ENCODE measurements around the gene PRKG2.
"Not testable (repeated sequence)": the region's sequence is repeated elsewhere in the genome, so short reads cannot be mapped to it uniquely, and the experiment has no call there.

PRKG2 gene, protein sequence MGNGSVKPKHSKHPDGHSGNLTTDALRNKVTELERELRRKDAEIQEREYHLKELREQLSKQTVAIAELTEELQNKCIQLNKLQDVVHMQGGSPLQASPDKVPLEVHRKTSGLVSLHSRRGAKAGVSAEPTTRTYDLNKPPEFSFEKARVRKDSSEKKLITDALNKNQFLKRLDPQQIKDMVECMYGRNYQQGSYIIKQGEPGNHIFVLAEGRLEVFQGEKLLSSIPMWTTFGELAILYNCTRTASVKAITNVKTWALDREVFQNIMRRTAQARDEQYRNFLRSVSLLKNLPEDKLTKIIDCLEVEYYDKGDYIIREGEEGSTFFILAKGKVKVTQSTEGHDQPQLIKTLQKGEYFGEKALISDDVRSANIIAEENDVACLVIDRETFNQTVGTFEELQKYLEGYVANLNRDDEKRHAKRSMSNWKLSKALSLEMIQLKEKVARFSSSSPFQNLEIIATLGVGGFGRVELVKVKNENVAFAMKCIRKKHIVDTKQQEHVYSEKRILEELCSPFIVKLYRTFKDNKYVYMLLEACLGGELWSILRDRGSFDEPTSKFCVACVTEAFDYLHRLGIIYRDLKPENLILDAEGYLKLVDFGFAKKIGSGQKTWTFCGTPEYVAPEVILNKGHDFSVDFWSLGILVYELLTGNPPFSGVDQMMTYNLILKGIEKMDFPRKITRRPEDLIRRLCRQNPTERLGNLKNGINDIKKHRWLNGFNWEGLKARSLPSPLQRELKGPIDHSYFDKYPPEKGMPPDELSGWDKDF

DNA sequence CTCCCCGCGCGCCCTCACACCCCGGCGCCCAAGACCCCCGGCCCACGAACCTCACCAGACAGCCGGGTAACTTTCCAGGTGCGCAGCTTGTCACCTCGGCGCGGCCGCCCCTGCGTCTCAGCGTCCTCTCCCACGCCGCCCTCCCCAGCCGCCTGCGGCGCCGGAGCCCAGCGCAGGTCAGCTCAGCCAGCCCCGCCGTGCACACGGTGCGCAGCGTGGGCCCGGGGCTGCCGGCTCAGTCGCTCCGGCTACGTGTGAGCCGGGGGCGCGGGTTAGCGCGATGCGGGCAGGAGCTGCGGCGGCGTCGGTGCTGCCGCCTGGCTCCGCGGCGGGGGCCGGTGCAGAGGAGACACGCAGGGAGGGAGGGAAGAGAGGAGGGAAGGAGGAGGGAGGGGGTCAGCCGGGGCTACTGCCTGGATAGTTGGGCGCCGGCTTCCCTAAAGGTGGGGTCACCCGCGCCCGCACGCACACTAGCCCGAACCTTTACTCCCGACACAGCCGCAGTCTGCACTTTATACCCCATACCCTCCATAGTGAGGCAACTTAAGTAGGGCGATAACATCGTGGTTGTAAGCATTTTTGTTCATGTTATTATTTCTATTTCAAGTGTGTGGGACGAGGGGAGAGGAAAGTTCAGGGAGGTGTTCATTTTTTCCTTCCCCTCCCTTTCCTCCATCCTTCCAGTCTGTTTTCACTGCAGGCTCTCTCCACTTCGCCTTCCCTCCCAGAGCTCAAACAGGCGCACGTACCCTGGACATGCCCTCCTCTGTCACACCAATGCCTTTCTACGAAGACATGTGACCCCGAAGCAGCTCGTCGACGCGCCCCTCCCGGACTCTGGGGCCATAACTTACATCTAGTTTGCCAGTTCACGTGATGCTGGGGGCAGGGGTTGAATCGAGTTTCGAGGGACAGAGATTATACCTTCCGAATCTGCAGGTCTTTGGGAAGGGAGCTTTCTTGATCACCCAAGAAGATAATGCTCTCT lies at the start of gene PRKG2:
Gene PRKG2, minus strand, starts transcription at position 342 of the 988 bp plus-strand sequence. CDS start 10,175 bp downstream, outside the sequence.
- peak in 2 of 14 donors; percentile 2 to 6 for DNase-seq

DNA sequence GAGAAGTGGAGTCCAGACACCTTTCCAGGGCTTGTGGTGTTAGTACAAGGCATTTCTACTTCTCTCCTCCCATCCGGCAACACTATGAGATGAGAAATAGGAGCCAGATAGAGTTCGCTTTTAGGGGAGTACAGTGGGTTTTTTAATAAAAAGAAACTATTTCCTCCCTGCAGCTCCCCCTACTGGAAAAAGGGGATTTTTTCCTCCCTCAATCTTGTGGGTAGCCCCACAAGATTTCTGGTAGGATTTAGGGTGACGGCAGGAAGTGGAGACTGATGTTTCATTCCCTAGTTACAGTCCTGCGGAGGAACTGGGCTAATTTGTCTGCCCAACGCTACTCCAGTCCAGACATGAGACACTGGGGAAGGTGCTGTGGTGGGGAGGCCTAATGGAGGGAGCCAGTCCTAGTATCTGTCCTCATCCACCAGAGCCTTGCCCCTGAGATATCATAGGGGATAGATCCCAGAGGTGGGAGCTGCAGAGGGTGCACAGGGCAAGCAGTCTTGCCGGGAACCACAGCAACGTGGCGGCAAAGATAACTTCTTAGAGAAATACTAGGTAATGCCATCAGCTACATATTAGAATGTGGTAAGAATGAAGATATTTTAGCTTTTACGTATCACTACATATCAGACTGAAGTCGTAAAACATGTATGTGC lies 45.5 kb upstream of the PRKG2 start:
- no peak for DNase-seq

DNA sequence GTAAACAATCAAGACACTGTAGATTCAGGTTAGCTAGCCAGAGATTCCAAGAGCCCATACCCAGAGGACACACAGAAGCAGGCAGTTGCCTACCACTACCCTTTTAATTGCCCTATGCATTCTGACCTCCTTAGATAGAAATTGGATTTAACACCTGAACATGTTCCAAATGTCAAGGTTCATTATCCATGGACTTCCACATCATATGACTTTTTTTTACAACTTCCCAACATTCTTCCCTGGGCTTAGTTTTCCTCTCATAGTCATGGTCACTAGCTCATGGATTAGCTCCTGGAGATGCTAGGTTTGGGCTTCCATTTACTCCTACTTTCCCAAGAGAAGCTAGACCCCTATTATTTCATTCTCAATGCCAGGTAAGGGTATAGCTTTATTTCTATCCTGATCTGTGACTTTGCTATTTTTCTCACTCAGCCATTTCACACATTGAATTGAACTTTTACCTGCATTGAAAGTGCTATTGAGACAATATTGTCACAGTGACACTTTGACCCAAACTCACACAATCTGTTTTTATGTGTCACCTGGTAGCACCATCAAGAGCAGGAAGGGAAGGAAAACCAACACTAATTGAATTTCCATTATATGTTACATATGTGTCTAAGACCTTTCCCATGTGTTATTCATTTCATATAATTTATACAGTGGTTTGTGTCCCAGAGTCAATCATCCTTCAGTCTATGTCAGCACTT lies 44.0 kb upstream of the PRKG2 start:
- no peak for DNase-seq

DNA sequence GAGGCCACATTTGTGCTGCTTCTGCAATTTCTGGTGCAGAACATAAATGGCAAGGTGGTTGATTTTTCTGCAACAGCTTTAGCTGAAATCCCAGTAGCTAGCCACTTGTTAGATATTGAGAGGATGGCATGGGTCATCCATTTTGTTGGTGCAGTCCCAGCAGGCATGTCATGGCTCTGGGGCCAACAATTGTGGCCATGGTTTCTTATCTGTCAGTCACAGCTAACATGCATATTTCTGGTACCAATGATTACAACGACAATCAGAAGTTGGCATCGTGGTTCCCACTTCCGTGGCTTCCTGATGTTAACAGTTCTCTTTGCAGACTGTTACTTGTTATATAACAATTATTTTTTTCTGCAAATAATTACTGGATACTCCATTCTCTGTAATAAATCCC lies 42.8 kb upstream of the PRKG2 start:
- no peak for DNase-seq

DNA sequence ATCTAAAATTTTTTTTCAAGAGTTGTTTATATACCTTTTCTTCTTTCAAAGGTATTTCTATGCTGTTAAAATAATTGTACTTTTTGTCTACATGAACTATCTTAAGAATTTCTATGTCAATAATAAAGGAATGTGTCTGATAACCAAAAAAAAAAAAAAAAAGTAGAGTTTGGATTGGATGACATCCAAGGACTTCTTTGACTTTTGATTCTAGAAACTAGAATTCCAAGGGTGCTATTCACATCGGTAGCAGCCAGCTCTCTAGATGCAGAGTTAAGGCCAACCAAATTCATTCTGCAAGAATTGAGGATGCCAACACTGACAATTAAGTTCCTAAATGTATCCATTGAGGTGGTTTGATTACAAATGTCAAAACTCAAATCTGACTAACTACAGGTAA lies 42.0 kb upstream of the PRKG2 start:
- no peak for DNase-seq

DNA sequence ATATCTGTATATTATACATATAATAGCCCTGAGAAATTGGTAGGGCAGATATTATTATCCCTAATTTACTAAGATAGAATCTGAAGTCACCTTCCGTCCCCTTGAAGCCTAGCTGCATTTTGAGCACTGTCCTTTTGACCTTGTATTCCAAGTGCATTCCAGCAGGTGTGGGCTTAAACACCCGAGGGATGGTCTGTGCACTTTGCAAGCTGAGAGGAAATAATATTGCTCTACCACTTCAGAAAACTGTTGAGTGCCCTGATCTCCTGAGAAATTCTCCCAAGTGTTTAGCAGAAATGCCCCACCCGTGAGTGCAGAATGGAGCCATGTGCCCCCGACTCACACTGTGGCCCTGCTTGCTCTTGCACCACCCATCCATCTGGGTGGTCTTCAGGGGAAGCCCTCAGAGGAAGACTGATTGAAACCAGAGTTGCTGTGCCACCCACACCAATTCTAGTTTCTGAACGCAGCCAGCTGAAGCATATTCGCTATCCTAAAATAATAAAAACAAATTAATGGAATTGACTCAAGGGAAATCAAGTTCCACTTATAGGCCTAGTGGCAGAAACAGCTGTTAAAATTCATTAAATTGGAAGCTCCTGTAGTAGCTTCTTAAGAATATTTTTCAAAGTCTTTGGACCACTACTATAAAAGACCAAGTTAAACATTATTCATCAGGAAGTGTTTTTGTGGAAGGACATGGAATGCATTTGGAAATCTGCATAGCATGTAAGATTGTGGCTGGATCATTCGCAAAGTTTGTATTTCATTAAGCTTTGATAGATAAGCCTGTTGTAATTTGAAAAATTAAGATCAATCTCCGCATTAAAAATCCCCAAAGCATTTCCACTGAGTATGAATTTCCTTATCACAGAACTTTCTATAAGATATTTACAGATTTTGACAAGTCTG lies 41.3 kb upstream of the PRKG2 start:
- no peak for DNase-seq

DNA sequence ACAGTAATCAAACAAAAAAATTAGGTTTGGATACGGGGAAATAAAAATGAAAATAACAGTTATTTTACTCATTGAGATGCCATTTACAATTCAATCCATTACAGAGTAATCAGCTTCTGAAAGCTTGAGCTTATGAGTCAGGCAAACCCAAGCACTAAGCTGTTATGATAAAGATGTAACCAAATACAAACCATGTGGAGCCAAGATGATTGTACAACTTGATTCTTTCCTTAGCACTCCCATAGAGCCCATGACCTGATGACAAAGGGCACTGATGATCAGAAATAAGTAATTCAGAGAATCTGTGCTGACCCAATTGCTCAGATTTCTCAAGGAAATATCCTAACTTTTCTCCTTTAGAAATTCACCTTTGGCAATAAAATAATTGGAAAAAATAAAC lies 40.5 kb upstream of the PRKG2 start:
- DNase-seq, result no peak

DNA sequence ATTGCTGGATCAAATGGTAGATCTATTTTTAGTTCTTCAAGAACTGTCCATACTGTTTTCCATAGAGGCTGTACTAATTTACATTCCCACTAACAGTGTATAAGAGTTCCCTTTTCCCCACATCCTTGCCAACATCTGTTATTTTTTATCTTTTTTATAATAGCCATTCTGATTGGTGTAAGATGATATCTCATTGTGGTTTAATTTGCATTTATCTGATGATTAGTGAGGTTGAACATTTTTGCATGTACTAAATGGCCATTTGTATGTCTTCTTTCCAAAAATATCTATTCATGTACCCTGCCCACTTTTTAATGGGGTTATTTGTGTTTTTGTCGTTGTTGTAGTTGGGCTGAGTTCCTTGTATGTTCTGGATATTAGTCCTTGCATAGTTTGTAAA lies 35.4 kb upstream of the PRKG2 start:
- no peak for DNase-seq

DNA sequence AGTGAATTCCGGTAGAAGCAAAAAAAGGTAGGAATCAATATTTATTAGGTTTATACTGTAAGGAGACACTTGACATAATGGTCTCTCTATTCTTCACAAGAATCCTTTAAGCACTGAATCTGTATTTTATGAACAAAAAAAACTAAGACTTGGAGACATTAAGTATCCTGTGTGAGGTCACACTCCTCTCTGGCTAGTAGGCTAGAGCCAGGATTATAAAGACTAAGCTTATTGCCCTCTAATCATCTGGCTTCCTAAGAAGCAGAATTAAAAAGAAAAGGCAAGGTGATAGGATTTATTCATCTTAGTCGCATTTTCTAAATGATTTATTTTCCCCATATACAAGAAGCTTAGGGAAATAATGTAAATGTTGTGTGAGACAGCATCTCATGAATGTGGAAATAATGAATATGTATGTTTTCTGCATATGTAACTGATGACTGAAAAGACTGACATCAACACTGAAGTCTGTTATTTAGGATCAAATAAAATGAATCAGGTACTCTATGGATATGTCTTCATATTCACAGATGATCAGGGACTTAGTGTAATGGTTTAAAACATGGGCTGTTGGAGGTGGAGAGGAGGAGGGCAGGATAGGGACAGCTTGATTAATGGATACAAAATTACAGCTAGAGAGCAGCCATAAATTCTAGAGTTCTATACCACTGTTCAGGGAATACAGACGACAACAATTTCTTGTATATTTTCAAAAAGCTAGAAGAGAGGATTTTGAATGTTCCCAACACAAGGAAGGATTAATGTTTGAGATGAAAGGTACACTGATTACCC lies 30.4 kb upstream of the PRKG2 start:
- no peak for DNase-seq

DNA sequence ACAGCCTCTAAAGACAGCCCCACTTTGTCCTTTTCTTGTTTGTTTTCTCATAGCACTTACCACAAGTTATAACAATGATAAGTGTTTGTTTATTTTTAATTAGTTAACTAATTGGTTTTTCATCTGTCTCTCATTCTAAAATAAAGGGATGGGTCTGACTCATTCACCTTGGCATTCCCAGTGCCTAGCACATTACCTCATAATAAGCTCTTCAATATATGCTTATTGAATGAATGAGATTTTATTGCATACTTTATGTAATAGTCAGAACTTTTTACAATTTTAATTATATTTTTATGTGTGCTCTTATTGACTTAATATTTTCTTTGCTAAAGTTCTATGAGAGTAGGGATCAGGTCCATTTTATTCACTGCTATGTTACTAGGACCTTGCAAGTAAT lies 22.8 kb upstream of the PRKG2 start:
- DNase-seq, result no peak

DNA sequence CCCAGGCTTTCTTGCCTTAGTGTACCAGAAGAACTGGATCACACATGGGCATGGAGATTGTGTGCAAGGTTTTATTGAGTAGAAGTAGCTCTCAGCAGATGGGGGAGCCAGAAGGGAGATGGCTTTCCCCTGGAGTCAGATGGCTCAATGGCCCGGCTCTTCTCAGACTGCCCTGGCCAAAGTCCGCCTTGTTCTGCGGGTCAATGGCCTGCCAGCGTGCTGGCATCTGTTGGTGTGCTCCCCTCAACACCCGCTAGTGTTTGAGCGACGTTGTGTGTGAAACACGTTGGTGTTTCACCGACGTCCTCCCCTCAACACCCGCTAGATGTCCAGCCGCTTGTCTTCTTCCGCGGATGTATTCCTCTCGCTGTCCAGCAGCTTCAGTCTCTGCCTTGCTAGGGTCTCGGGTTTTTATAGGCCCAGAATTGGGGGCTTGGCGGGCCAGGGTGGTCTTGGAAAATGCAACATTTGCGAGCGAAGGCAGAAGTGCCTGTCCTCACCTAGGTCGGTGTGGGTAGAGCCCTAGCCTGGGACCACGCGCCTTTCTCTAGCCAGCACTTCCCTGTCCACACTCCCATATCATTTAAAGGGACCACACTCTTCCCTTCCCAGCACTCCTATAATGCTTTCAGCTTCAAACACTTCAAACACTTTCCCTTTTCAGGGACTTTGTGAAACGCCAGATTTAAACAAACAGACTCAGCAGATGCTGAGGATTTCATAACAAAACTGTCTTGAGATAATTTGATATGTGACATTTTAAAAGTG lies 21.1 kb upstream of the PRKG2 start:
- no peak for DNase-seq

DNA sequence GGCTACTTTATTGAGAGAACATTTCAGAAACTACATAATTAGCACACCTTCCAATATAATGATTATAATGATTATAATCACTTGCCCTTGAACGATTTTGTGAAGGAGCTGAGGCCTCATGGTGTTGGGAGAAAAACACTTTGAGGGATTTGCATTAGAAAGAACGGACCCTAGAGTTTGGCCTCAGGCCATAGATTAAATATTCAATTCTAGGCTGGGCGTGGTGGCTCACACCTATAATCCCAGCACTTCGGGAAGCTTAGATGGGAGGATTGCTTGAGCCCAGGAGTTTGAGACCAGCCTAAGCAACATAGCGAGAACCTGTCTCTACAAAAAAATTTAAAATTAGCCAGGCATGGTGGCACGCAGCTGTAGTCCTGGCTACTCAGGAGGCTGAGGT lies 12.9 kb upstream of the PRKG2 start:
- DNase-seq, result no peak

DNA sequence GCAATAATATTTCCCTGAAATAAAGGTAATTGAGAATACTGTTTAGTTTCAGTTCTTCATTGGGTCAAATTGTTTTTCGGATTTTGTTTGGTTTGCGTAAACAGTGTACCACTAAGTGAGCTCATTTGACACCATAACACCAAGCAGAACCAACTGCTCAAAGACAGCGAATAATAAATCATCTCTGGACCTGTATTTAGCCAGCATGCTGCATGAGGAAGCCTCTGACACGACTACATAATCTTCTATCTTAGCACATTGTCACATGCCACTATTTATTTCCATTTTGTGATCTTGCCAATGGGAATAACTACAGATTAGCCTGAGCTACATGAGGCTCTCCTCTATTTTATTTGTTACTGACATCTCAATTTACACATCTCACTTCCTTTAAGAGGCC lies 12.1 kb upstream of the PRKG2 start:
- DNase-seq, result no peak

DNA sequence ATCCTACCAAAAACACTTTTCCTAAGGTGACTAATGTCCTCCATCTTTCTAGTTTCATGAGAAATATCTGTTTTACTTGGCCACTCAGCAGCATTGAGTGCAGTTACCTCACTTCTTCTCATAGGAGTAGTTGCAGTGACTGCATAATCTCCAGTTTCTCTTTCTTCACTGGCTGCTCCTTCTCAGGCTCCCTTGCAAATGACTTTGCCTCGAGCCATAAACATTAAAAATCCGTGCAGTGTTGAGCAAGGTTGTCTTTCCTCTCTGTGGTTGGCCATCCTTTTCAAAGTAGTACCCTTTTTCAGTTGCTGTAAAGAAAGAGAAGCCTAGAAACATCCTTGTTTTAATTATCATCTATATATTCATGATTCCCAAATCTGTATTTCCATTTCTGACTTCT lies 10.2 kb upstream of the PRKG2 start:
- no peak for DNase-seq

DNA sequence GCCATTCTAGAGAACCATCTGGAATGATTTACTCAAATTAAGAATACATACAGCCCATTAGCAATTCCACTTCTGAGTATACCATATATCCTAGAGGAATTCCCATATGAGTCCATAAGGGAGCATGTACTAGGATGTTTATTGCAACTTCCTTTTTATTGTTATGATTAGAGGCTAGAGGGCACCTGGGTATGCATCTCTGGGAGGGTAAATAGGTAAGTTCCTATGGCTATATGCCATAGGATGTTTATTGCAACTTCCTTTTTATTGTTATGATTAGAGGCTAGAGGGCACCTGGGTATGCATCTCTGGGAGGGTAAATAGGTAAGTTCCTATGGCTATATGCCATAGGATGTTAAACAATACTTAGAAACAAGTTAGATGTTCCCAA lies 7.1 kb upstream of the PRKG2 start:
- DNase-seq, result not testable (repeated sequence)

DNA sequence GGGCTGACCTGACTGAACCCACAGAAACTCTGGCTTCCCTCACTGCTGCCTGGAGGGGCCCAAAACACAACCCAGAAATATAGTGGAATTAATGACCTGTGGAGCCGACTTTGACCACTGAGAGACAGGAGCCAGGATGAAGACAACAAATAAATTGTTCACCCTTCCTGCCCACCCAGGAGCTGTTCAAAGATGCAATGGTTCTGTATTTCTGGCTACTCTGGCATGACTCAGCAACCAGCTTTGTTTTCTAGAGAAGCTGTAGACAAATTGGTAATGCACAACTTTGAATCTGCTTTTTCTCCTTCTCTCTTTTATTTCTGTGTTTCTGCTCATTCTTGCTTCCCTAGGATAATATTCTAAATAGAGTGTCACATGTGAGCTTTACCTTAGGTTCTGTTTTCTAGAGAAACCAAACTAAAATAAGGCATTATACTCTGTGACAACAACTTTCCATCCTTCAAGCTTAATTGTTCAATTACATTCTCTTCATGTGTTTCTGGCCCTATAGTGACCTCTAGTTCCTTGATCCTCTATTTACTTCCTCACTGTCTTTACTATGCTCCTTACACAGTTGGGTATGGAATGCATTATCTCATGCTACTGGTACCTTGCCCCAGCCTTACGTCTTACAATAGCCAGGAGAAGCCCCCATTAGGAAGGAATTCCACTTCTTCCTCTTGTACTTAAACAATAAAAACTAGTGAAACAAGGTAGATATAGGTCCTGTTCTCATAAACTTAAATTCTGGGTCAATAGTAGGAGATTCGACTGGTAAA lies 6.5 kb upstream of the PRKG2 start:
- no peak for DNase-seq

DNA sequence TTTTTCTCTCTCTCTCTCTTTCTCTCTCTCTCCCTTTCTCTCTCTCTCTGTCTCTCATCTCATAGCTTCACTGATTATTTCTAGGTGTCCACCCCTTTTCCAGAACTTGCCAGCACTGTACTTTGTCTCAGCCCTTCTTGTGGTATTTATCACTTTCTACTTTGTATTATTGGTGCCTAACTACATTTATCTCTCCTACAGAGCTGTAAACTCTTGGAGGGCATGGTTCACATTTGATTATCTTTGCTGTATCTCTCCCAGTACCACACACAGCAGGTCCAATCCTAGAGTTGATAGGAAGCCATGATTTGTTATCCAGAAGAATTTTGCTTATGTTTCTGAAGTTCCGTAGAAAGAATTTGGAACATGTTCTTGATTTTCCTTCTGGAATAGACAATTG lies 5.2 kb upstream of the PRKG2 start:
- no peak for DNase-seq

DNA sequence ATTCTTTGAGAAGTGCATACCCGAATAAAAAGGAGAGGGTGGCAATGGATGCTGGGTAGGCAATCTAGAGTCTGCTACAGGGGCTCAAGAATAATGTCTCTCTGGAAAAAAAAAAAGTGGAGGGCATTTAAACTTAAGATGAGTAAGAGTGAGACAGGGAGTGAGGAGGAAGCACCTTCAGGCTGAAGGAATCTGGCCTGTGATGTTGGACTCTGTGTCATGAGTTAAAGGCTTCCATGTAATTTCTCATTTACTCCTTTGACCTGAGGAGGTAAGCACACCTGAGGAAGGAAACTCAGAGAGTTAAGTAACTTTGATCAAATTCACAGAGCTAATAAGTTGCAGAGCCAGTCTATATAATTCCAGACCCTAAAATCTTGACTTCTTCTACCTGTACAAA lies 3.2 kb upstream of the PRKG2 start:
- DNase-seq, result no peak
